HG03159 (cell line): ENCODE data around the gene ZNF646.
"Not testable (repeated sequence)": the region's sequence is repeated elsewhere in the genome, so short reads cannot be mapped to it uniquely, and the experiment has no call there.

Experiments used
- ATAC-seq: cut with Tn5 transposase; IDR thresholded peaks from one replicate; pipeline ENCODE4 v1.9.1; 2021; ENCODE audit warnings: mild to moderate bottlenecking, moderate library complexity; ENCODE audit not compliant: unreplicated experiment

The ZNF646 gene

DNA sequence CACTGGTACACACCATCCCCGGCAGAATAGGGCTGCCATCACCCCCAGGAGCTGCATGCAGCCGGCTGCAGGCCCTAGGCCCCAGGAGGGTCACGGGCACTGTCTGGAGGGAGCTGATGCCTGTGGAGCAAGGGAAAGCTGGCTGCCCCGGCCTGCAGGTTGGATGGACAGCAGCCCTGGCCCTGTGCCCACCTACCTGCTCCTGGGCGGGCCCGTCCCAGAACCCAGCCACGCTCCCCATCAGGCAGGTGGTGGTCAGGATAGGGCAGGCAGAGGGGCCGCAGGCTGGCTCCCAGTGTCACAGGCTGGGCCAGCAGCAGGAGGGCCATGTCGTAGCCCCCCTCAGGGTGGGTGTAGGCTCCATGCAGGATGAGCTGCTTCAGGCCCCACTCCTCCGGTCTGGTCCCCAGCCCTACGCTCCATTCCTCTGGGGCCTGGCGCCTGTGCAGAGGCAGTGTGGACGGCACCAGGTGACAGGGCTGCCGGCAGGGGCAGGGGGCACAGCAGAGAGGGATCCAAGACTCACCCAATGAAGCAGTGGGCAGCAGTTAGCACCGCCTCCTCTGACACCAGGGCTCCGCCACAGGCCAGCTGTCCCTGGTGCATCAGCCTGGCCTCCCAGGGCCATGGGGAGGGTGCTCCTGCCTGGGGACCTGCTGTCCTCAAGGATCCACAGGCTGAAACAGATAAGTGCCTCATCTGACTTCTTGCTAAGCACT, 10.5 kb downstream of the ZNF646 start:
- no peak for ATAC-seq

DNA sequence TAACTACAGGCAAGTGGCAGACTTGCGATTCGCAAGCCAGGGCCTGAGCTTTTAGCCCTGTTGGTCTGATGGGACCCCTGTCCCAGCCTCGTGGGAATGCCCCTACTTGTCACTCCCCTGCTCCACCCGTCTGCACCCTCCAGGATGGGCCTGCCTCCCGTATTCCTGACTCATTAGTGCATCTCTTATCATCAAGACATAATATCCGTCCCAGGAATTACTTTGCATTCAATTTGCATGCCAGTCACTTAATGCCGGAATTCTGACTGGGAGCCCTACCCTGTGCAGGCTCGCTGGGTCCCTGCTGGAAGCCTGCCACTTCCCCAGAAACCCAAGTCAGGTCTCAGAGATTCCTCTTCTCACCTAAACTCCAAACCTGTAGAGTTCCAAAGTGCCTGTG, 11.2 kb downstream of the ZNF646 start:
- ATAC-seq = no peak

DNA sequence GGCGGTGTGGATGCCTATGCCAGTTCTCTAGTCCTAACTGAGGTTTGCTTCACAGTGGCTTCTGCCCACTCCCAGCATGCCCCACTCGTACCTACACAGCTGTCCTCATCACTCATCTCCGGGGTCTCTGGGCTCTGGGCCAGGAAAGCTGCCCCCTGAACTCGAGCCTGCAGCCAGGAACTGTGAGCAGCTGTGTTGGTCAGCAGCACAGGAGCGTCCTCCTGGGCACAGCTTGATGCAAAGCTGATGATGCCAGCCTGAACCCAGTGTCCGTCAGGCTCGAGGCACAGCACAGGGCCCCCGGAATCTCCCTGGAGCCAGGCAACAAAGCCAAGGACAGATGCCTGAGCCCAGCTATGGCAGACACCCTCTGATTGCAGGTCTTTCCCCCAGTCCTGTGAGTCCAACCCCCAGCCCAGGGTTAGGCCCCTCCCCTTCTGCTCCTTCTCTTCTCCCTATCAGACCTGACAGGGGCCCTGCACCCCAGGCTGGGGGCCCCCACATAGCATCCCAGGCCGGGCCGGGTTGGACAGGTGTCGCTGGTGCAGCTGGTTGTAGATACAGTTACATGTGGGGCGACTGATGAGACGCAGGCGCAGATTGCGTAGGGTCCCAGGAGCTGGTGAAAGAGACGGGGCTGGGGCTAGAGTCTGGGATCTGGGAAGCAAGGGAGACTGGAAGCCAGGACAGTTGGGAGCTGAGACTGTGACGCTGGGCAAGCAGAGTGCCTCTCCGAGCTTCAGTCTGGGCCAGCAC, 11.8 kb downstream of the ZNF646 start:
- ATAC-seq = no peak

GRCh38 chr16:31086629-31086906, 12.3 kb downstream of the ZNF646 start:
- no peak for ATAC-seq

- no peak for ATAC-seq
These were observed 13.3 kb downstream of the ZNF646 start for GRCh38 chr16:31087481-31087880.

- ATAC-seq = no peak
These were observed 13.7 kb downstream of the ZNF646 start for GRCh38 chr16:31087971-31088370.

- no peak for ATAC-seq
These were observed 14.4 kb downstream of the ZNF646 start, which contains the start of gene PRSS53 for GRCh38 chr16:31088459-31089183. Gene PRSS53, minus strand, starts transcription at chr16:31088943. Its CDS starts 134 bp downstream, at chr16:31088809.

- no peak for ATAC-seq
These were observed 15.0 kb downstream of the ZNF646 start for GRCh38 chr16:31089199-31089598.

GRCh38 chr16:31090540-31090939, 16.3 kb downstream of the ZNF646 start:
- no peak for ATAC-seq

DNA sequence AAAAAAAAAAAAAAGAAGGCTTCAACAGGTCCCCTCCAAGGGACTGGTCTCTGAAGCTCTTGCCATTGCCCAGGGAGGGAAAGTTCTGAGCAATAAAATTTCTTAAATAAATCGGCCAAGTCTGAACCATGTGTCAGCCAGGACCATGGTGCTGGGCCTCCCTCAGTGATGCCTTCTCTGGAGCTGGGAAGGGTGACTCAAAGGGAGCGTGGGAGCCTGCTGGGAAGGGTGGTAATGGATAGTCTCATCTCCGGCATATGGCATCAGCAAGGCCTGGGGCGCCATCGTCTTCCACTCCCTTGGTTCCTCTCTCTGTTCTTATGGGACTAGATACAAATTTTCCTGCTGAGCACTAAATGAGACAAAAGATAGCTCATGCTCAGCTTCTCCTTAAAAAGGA, 18.1 kb downstream of the ZNF646 start:
- no peak for ATAC-seq

DNA sequence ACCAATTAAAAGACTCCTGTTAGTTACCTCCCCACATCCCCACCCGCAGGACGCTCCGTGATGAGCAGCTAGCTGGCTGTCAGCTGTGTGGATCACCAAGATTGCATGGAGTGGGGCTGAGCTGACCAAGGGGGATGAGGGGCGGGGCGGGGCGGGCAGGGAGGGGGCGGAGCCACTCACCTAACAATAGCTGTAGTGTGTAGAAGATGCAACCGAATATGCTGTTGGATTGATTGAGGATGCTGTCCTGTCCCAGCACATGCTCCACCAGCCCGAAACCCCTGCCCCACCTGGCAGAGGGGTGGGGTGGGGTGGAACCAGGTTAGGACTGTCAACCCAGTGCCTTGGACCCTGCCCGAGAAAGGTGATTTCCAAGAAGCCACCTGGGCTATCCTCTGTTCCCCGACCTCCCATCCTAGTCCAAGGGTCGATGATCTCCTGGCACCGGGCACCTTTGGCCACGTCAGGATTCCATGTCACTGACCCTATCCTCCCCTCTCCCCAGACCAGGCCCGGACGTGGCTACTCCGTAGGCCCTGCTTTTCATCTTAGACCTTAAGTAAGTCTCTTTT, 19.0 kb downstream of the ZNF646 start:
- ATAC-seq = no peak

DNA sequence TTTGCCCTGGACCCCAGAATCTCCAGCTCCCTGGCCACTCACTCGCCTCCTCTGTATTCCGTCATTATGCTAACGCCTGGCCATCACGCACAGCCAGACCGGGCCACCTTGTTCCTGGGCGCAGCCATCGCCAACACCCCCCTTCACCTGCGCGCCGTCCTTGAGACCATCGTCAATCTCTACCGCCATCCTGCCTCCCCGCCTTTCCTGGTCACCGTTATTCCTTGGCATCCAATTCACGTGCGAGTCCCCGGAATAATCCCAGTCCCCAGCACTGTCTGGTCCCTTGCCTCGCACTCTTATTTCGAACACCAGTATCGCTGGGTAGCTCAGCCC, 19.8 kb downstream of the ZNF646 start:
- ATAC-seq = peak; percentile 20

DNA sequence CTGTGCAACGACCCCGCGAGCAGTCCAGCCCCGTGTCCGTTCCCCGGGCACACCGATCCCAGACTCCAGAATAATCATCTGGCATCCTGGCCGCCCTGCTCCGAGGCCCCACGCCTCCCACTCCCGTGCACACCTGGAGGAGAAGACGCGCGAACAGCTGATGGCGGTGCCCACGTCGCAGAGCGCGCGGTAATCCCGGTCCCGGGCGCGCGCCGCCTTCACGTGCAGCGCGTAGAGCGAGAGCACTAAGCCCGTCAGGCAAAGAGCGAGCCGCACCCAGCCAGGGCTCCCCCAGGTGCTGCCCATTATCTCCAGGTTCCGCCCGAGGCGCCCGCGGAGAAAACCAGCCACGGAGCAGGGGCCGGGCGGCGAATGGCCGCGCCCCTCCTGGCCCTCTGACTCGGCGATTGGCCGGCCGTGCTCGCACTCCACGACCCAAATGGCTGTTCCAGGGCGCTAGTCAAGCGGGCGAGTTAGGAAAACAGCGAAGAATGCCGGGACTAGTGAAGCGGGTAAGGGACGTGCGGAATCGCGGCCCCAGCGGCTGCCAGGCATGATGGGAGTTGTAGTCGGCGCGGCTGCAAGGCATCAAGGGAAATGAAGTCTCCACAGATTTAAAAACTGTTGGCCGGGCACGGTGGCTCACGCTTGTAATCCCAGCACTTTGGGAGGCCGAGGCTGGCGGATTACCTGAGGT, 20.4 kb downstream of the ZNF646 start, which contains the start of gene VKORC1:
Gene VKORC1 (minus strand): TSS at position 374 of the 697 bp plus-strand sequence. CDS start 68 bp downstream, at position 306.
- peak; percentile 83 for ATAC-seq

DNA sequence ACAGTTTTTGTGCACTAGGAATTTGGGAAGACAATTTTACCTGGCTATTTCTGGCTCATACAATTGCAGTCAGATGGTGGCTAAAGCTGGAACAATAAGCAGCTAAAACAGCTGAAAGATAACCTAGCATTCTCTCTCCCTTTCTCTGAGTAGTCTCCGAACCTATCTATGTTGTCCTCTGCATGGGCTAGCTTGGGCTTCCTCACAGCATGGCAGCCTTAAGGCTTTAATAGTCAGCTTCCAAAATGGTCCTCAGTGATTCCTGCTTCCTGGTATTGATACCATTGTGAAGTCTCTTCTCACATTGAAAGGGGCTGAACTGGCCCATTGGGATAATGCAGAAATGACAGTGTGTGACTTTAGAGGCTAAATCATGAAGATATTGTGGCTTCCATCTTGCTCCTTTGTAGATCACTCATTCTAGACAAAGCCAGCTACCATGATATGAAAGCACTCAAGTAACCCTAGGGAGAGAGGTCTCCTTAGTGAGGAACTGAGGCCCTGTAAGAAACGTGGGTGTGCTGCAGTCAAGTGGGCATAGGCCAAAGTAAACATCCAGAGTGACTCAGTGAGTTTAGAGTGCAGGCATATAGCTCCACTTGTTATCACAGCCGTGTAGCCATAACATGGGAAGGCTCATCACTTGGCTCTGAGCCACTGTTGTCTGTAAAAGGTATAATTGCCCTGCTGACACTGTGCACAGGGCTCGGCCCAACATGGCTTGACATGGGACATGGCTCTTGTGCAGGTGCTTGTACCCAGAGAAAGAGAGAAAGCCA, 25.8 kb downstream of the ZNF646 start:
- no peak for ATAC-seq

- not testable (repeated sequence) for ATAC-seq
These were observed 26.8 kb downstream of the ZNF646 start for GRCh38 chr16:31100876-31101641.

- peak; percentile 61 for ATAC-seq
These were observed 31.5 kb downstream of the ZNF646 start for GRCh38 chr16:31105677-31106213.

GRCh38 chr16:31106509-31107464, 32.6 kb downstream of the ZNF646 start:
- ATAC-seq = no peak

DNA sequence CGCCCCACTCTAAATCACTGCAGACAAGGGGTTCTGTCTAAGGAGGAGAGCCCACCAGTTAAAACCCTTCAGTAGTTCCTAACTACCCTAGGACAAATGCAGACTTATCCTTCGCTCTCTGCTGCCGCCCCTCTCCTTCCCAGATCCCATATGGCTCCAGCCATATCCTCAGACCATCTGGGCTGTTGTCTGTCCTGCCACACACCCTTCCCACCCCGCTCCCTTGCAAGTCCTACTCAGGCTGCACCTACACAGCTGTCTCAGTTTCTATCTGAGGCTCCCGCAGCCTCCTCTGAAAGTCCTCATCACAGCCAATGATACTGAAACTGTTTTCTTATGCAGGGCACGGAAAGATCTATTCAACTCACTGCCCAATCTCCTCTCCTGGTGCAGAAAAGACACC, 33.2 kb downstream of the ZNF646 start:
- peak; percentile 43 for ATAC-seq
